Pons (tissue), 1 donor: Measurements from ENCODE around the gene PRSS33.

Experiments
- DNase-seq: peaks from one replicate; pipeline ENCODE4 v3.0.0-alpha.2; 2016; ENCODE audit warnings: low spot score

The PRSS33 gene, protein sequence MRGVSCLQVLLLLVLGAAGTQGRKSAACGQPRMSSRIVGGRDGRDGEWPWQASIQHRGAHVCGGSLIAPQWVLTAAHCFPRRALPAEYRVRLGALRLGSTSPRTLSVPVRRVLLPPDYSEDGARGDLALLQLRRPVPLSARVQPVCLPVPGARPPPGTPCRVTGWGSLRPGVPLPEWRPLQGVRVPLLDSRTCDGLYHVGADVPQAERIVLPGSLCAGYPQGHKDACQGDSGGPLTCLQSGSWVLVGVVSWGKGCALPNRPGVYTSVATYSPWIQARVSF

DNA sequence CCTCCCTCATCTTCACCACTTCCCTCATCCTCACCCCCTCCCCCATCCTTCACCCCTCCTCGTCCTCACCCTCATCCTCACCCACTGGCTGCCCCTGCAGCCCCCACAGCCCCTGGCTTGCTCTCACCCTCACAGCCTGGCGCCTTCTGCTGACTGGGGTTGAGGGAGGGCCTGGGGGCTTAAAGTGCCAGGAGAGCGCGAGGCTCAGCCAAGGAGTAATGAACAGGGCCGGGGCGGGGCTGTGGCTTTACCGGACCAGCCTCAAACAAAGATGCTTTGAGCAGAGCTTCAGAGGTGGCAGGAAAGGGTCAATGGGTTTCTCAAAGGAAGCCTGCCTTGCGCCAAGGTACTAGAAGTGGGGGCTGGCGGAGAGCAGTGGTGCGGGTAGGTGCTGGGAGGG lies at the start of gene PRSS33:
TSS of gene PRSS33 (minus strand) at position 155 of the 400 bp plus-strand sequence. CDS start 1,013 bp downstream, outside the sequence.
- DNase-seq: no peak

GRCh38 chr16:2836646-2837508 lies 49.5 kb upstream of the PRSS33 start:
- DNase-seq: no peak

- DNase-seq: no peak
Observed at GRCh38 chr16:2835638-2836493, 48.5 kb upstream of the PRSS33 start.

GRCh38 chr16:2834968-2835367 lies 47.6 kb upstream of the PRSS33 start:
- DNase-seq: no peak

- no peak for DNase-seq
Observed at GRCh38 chr16:2833776-2834175, 46.4 kb upstream of the PRSS33 start.

- no peak for DNase-seq
Observed at GRCh38 chr16:2831203-2831602, 43.8 kb upstream of the PRSS33 start.

- no peak for DNase-seq
Observed at GRCh38 chr16:2830355-2830695, 43.0 kb upstream of the PRSS33 start.

- DNase-seq: no peak
Observed at GRCh38 chr16:2829501-2830354, 42.4 kb upstream of the PRSS33 start, which contains the start of gene ZG16B. TSS of gene ZG16B (plus strand) at chr16:2830303. CDS start at chr16:2830442, 139 bp downstream.

DNA sequence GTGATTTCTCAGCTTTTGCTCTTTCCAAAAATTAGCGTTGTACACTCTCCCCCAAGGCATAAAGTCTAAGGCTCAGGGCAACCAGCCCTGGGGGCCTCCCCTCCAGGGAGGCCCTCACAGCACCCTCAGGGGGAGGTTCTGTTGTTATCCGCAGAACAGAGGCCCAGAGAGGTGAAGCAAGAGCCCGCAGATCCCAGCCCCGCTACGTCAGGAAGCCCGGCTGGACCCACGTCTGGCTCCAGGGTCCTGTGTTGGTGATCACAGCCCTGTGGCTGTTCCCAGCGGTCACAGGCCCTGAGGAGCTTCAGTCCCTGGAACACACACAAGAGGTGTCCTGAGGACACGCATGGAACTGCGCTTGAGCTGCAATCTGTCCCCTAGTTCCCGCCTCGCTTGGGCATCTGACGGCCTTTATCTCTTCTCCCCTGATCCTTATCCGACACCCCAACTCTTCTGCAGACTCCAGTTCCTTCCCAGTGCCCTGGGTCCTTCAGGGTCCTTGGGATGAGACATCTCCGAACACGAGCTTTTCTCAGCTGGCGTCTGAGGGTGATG lies 41.6 kb upstream of the PRSS33 start:
- DNase-seq: no peak

DNA sequence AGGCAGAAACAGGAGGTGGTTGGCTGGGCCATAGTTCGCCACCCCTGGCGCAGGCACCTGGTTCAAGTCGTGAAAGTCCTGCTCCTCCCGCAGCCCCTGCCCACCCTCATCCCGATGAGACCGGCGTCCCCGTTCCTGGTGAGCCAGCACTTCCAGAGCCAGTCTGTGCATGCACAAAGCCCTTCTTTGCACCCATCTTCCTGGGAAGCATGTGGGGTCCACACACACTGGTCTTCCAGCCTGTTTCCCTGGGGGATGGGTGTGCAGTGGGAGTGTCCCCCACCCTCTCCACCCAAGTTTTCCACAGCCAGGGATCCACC lies 41.1 kb upstream of the PRSS33 start:
- no peak for DNase-seq

DNA sequence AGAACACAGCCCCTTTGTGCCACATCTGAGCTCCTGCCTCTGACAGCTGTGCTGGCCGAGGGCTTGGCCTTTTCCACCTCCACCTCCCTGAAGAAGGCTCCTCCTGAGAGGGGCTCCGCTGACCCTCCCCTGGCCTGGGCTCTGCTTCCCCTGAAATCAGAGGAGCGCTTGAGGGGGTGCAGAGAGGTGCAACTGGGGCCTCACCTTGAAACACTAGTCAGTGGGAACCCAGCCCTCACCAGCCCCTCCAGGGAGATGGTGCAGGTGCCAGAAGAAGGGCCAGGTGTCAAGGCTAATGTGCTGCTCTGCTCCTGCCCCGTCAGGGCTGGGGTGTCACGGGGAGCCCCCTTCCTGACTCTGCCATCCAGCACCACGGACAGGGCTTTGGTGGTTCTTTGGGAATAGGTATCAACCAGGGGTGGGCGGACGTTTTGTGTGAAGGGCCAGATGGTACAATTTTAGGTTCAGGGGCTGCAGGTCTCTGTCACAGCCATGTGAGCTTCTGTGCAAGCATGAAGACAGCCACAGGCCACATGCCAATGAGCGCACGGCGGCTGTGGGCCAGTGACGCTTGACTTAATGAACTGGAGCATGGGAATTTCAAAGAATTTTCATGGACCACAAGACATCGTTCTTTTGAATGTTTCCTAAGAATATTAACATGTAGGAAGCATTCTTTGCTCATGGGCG lies 40.6 kb upstream of the PRSS33 start:
- DNase-seq: no peak

- DNase-seq: no peak
Observed at GRCh38 chr16:2827374-2827791, 40.0 kb upstream of the PRSS33 start.

GRCh38 chr16:2826591-2827373 lies 39.4 kb upstream of the PRSS33 start:
- DNase-seq: no peak

- no peak for DNase-seq
Observed at GRCh38 chr16:2825906-2826305, 38.5 kb upstream of the PRSS33 start.

DNA sequence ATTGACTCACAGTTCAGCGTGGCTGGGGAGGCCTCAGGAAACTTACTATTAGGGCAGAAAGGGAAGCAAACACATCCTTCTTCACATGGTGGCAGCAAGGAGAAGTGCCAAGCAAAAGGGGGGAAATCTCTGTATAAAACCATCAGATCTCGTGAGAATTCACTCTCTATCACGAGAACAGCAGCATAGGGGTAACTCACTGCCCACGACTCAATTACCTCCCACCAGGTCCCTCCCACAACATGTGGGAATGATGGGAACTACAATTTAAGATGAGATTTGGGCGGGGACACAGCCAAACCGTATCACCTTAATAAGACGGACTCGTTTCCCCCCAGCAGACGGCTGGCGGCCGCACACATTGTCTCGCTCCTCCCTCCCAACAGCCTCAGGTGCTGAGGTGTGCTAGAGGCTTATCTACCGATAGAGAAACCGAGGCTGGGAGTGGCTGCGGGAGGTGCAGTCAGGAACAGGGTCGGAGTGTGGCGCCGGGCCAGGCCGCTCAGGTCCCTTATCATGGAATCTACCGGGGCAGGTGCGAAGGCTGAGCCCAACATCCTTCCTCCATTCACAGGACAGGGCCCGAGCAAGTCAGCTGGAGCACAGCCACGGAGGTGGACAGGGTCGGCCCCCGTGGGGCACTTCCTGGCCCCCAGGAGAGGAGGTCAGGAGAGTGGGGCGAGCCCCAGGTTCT lies 37.8 kb upstream of the PRSS33 start:
- no peak for DNase-seq

DNA sequence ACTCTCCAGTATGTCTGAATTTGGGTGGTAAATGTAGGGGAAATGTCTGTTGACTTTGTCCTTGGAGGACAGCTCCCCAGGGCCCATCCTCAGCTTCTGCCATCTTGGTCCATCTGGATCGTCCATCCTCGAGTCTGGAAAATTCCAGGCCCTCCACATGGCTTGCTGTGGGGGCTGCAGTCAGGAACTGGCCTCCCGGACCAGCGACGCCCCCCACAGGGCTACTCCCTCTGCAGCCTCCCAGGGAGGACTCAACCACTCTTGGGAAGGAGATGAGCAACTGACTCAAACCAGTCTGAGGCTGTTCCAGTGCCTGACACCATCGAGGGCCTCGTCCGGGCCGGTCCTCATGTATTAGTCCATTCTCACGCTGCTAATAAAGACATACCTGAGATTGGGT lies 37.3 kb upstream of the PRSS33 start:
- DNase-seq: no peak

- no peak for DNase-seq
Observed at GRCh38 chr16:2822496-2822895, 35.1 kb upstream of the PRSS33 start.

- DNase-seq: no peak
Observed at GRCh38 chr16:2822158-2822495, 34.8 kb upstream of the PRSS33 start.

- DNase-seq: no peak
Observed at GRCh38 chr16:2821487-2822157, 34.3 kb upstream of the PRSS33 start.
